Lower leg skin (tissue), 3 donors: ENCODE measurements around the gene EPS8L2.

Experiments
- POLR2A ChIP-seq, 2 donors: fragments of 450-650 bp; IDR thresholded peaks; one replicate each; pipeline ENCODE4 v1.6.1; 2016 to 2017; ENCODE audit warnings: antibody characterized with exemption in 2 of 2, mild to moderate bottlenecking in 1 of 2, moderate library complexity in 1 of 2
- TF ChIP-seq, protein P1 (sequence below), 3 donors: fragments of 450-650 bp; IDR thresholded peaks; one replicate each; pipeline ENCODE4 v1.5.1; 2016; ENCODE audit warnings: antibody characterized with exemption in 3 of 3, mild to moderate bottlenecking in 3 of 3, moderate library complexity in 2 of 3

DNA sequence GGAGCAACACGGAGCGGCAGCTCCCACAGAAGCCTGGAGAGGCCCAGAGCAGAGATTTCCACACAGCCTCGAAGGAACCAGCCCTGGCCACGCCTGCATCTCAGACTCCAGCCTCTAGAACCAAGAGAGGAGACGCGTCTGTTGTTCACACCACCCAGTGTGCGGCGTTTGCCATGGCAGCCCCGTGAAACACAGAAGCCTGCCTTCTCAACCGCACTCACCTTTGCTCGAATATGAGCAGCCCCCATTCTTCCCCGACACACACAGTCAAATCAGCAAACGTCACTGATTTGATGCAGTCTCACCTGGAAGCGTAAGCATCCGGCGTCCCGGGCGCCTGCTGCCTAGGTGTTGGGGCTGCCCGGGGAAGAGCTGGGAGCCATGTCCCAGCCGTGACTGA lies 27.0 kb downstream of the EPS8L2 start:
- TF ChIP-seq POLR2A (IDR thresholded peaks at IDR 0.05), result no peak
- TF ChIP-seq, protein P1, sequence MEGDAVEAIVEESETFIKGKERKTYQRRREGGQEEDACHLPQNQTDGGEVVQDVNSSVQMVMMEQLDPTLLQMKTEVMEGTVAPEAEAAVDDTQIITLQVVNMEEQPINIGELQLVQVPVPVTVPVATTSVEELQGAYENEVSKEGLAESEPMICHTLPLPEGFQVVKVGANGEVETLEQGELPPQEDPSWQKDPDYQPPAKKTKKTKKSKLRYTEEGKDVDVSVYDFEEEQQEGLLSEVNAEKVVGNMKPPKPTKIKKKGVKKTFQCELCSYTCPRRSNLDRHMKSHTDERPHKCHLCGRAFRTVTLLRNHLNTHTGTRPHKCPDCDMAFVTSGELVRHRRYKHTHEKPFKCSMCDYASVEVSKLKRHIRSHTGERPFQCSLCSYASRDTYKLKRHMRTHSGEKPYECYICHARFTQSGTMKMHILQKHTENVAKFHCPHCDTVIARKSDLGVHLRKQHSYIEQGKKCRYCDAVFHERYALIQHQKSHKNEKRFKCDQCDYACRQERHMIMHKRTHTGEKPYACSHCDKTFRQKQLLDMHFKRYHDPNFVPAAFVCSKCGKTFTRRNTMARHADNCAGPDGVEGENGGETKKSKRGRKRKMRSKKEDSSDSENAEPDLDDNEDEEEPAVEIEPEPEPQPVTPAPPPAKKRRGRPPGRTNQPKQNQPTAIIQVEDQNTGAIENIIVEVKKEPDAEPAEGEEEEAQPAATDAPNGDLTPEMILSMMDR (IDR thresholded peaks at IDR 0.05), result no peak
